ENCODE results near the gene CCDC32.
"Not testable (repeated sequence)": the region's sequence is repeated elsewhere in the genome, so short reads cannot be mapped to it uniquely, and the experiment has no call there.

CCDC32 gene

DNA sequence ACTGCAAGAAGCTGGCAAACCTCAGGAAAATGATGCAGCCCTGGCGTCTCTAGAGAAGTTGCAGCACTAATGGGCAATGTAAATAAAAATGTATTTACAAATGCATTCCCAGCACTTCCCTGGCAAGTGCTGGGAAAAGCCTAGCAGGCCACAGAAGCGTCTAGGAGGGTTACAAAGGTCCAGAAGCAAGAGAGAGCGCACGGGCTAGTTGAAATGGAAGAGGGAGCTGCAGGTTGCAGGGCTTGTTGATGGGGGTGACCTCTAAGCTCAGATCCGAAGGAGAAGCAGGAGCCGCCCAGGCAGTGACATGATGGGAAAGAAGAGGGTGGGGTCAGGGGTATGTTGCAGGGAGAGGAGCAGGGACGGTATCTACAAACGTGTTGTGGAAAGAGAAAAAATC, 26.5 kb upstream of the CCDC32 start:
- Histone ChIP-seq H3K36me3 (ENCODE audit: control insufficient read depth, insufficient read depth, low read length) (no peaks in the 10 kb centered on the region), H3K27me3 (ENCODE audit: control insufficient read depth, insufficient read depth, low read length) (no peaks in the 10 kb centered on the region), H3K9ac (ENCODE audit: low read length) (peak overlapping the region; percentile 32), H3K4me3 (ENCODE audit: low read length) (no peak overlapping the region), H3K4me1 (ENCODE audit: control insufficient read depth, insufficient read depth, low read length) (peaks cover 8% of the 10 kb centered on the region), H3K9me3 (ENCODE audit: control insufficient read depth, low read length) (no peaks in the 10 kb centered on the region)

DNA sequence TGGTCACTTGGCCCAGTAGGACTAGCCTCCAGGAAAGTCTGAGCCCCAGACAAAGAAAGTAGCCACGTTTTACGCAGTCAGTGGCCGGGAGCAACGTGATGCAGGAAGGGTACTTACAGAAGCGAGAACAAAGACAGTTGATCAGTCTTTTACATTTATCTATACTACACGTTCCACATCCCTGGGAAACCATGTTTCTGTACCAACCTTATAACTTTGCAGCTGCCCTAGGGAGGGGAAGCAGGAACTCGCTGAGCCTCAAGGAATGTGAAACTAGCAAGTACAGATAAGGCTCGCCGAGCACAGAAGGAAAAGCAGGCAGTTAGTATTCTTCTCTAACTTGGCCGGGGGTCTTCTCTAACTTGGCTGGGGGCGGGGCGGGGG, 25.8 kb upstream of the CCDC32 start:
- peak overlapping the region; percentile 26 for H3K4me3 ChIP-seq (ENCODE audit: low read length)
- no peaks in the 10 kb centered on the region for H3K27me3 ChIP-seq (ENCODE audit: control insufficient read depth, insufficient read depth, low read length)
- H3K9ac ChIP-seq (ENCODE audit: low read length), result peak overlapping the region; percentile 38
- no peaks in the 10 kb centered on the region for H3K36me3 ChIP-seq (ENCODE audit: control insufficient read depth, insufficient read depth, low read length)
- no peaks in the 10 kb centered on the region for H3K9me3 ChIP-seq (ENCODE audit: control insufficient read depth, low read length)
- H3K4me1 ChIP-seq (ENCODE audit: control insufficient read depth, insufficient read depth, low read length), result peaks cover 8% of the 10 kb centered on the region

DNA sequence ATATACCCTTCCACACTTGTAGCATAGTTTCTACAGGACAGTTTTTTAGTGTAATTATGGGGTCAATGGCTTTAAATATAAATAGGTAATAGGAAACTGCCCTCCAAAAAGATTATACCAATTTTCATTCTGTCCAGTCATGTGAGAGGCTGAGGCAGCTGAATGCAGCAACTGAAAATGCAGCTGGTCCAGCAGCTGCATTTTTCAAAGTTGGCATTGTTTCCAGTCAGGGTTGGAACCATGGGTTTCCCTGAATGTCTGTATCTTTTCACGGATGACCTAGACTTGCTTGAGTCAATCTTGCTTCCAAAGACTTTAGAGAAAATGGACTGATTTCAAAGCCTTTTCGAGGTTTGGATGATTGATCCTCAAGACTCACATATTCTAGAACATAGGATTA, 19.3 kb upstream of the CCDC32 start:
- no peak overlapping the region for H3K9ac ChIP-seq (ENCODE audit: low read length)
- H3K4me3 ChIP-seq (ENCODE audit: low read length), result no peak overlapping the region
- H3K36me3 ChIP-seq (ENCODE audit: control insufficient read depth, insufficient read depth, low read length), result no peaks in the 10 kb centered on the region
- no peaks in the 10 kb centered on the region for H3K9me3 ChIP-seq (ENCODE audit: control insufficient read depth, low read length)
- H3K4me1 ChIP-seq (ENCODE audit: control insufficient read depth, insufficient read depth, low read length), result no peaks in the 10 kb centered on the region
- no peaks in the 10 kb centered on the region for H3K27me3 ChIP-seq (ENCODE audit: control insufficient read depth, insufficient read depth, low read length)

DNA sequence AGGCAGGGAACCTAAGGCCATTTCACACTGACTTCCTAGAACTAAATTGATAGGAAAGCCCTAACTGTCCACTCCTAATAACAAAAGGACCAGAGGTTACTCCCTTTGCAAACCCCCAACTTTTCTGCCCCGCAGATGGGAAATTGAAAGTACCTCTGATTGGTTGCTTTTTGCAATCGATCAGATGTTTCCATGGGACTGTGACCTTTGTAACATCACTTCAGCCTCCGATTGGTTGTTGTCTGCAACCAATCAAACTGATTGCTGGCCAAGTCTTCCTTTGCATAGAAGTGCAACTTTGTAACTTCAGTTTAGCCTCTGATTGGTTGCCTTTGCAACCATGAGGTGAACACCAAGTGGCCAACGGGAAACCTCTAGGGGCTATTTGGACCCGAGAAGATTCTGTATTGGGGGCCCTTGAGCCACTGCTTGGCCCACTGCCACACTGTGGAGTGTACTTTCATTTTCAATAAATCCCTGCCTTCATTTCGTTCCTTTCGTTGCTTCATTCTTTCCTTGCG, 17.9 kb upstream of the CCDC32 start:
- H3K9me3 ChIP-seq (ENCODE audit: control insufficient read depth, low read length), result no peaks in the 10 kb centered on the region
- no peak overlapping the region for H3K9ac ChIP-seq (ENCODE audit: low read length)

DNA sequence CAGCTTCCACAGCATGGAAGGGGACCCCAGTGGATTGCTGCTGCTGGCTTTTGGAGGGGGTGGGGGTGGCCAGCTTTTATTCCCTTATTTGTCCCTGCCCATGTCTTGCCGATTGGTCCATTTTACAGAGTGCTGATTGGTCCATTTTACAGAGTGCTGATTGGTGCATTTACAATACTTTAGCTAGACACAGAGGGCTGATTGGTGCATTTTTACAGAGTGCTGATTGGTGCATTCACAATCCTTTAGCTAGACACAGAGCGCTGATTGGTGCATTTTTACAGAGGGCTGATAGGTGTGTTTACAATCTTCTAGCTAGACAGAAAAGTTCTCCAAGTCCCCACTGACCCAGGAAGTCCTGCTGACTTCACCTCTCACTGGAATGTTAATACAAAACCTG, 17.0 kb upstream of the CCDC32 start:
- H3K9ac ChIP-seq (ENCODE audit: low read length); H3K27me3 ChIP-seq (ENCODE audit: control insufficient read depth, insufficient read depth, low read length); H3K36me3 ChIP-seq (ENCODE audit: control insufficient read depth, insufficient read depth, low read length); H3K9me3 ChIP-seq (ENCODE audit: control insufficient read depth, low read length); H3K4me3 ChIP-seq (ENCODE audit: low read length); H3K4me1 ChIP-seq (ENCODE audit: control insufficient read depth, insufficient read depth, low read length): not testable (repeated sequence)

More for the DNA sequence above, 17.9 kb upstream of the CCDC32 start:
- Histone ChIP-seq H3K4me1 (ENCODE audit: control insufficient read depth, insufficient read depth, low read length) (no peaks in the 10 kb centered on the region), H3K27me3 (ENCODE audit: control insufficient read depth, insufficient read depth, low read length) (no peaks in the 10 kb centered on the region), H3K4me3 (ENCODE audit: low read length) (no peak overlapping the region), H3K36me3 (ENCODE audit: control insufficient read depth, insufficient read depth, low read length) (no peaks in the 10 kb centered on the region)

DNA sequence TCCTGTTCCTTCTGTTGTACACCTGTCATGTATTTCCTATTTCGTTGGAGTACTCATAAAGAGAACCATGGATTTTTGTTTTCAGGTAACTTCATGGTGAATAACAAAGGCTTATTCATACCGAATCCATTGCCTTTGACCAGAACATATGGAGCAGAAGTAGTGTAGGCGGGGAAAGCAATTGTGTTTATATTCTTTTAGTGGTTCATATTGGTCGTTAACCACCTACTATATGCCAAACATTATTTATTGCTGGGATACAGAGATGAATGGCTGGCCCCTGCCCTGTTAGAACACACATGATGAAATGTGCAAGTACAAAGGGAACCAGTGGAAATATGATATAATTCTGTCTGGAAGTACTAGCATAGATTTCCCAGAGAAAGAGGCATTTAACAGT, 14.1 kb upstream of the CCDC32 start:
- Histone ChIP-seq H3K4me1 (ENCODE audit: control insufficient read depth, insufficient read depth, low read length) (no peaks in the 10 kb centered on the region), H3K9ac (ENCODE audit: low read length) (no peak overlapping the region), H3K27me3 (ENCODE audit: control insufficient read depth, insufficient read depth, low read length) (no peaks in the 10 kb centered on the region), H3K9me3 (ENCODE audit: control insufficient read depth, low read length) (no peaks in the 10 kb centered on the region), H3K4me3 (ENCODE audit: low read length) (no peak overlapping the region), H3K36me3 (ENCODE audit: control insufficient read depth, insufficient read depth, low read length) (no peaks in the 10 kb centered on the region)

DNA sequence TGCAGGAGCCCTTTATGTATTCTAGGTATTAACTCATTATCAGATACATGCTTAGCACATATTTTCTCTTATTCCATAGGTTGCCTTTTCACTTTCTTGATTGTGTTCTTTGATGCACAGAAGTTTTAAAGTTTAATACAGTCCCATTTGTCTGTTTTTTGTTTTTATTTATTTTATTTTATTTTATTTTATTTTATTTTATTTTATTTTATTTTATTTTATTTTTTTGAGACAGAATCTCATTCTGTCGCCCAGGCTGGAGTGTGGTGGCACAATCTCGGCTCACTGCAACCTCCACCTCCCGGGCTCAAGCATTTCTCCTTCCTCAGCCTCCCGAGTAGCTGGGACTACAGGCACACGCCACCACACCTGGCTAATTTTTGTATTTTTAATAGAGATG, 12.1 kb upstream of the CCDC32 start:
- not testable (repeated sequence) for H3K4me3 ChIP-seq (ENCODE audit: low read length); H3K9ac ChIP-seq (ENCODE audit: low read length); H3K4me1 ChIP-seq (ENCODE audit: control insufficient read depth, insufficient read depth, low read length); H3K27me3 ChIP-seq (ENCODE audit: control insufficient read depth, insufficient read depth, low read length); H3K36me3 ChIP-seq (ENCODE audit: control insufficient read depth, insufficient read depth, low read length); H3K9me3 ChIP-seq (ENCODE audit: control insufficient read depth, low read length)

DNA sequence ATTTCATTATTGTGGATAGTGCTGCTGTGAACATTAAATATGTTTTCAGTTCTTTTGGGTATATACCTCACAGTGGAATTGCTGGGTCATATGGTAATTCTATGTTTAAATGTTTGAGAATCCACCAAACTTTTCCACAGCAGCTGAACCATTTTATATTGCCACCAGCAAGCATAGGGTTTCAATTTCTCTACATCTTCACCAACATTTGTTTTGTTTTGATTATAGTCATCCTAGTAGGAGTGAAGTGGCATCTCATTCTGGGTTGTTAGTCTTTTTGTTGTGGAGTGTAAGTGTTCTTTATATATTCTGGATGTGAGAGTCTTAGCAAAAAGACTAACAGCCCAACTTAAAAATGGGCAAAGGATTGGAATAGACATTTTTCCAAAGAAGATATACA, 10.3 kb upstream of the CCDC32 start:
- no peaks in the 10 kb centered on the region for H3K36me3 ChIP-seq (ENCODE audit: control insufficient read depth, insufficient read depth, low read length)
- H3K9me3 ChIP-seq (ENCODE audit: control insufficient read depth, low read length), result no peaks in the 10 kb centered on the region
- H3K4me1 ChIP-seq (ENCODE audit: control insufficient read depth, insufficient read depth, low read length), result peaks cover 2% of the 10 kb centered on the region
- no peak overlapping the region for H3K4me3 ChIP-seq (ENCODE audit: low read length)
- no peaks in the 10 kb centered on the region for H3K27me3 ChIP-seq (ENCODE audit: control insufficient read depth, insufficient read depth, low read length)
- H3K9ac ChIP-seq (ENCODE audit: low read length), result no peak overlapping the region

DNA sequence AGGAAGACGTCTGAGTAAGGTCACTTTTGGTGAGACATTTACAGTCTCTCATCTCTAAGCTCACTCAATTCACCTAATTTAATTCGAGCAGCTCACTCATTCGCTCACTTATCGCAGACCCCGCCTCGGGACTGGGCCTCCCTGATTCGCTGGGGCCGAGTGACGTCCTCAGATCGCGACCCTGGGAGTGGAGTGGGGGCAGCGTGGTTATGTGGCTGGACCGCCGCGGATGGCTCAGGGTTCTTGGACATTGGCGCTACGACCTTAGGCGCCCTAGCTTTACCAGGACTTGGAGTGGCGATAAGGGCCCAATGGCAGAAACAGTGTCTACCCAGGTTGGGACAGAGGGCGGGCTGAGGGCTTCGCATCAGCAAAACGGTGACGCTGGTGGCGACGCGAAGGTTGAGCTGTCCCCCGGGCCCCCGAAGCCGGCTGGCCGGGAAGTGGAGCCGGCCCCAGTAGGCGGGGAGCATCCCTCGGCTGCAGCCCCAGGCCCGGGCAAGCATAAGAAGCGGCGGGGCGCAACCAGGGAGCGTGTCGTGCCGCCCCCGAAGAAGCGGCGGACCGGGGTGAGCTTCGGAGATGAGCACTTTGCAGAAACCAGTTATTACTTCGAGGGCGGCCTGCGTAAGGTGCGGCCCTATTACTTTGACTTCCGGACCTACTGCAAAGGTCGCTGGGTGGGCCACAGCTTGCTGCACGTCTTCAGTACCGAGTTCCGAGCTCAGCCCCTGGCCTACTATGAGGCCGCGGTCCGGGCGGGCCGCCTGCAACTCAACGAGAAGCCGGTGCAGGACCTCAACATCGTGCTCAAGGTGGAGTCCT, 4.5 kb upstream of the CCDC32 start, which contains the start of gene RPUSD2:
Gene RPUSD2 (plus strand): TSS at position 171 of the 825 bp plus-strand sequence. CDS start 39 bp downstream, at position 210.
- Histone ChIP-seq H3K4me1 (ENCODE audit: control insufficient read depth, insufficient read depth, low read length) (peaks cover 15% of the 10 kb centered on the region), H3K4me3 (ENCODE audit: low read length) (peak within 1 kb of the TSS; percentile 93)

DNA sequence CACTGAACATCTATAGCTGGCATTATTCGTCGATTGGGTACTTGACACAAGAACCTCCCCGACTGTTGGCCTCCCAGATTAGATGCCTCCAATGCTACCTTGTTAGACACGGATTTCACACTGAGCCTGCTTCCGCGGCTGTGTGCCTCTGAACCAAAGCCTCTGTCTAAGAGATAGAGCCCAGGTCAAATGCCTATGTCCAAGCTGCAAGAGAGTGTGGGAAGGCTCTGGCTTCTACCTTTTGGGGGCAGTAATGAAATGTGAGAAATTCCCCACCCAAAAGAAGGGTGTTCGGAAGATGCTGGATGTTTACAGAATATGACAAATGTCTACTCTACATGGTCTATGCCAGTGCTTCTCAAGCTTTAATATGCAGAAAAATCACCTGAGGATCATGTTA, 2.3 kb upstream of the CCDC32 start:
- Histone ChIP-seq H3K27me3 (ENCODE audit: control insufficient read depth, insufficient read depth, low read length) (no peaks in the 10 kb centered on the region), H3K4me1 (ENCODE audit: control insufficient read depth, insufficient read depth, low read length) (peaks cover 23% of the 10 kb centered on the region), H3K9ac (ENCODE audit: low read length) (no peak overlapping the region), H3K9me3 (ENCODE audit: control insufficient read depth, low read length) (no peaks in the 10 kb centered on the region), H3K36me3 (ENCODE audit: control insufficient read depth, insufficient read depth, low read length) (no peaks in the 10 kb centered on the region), H3K4me3 (ENCODE audit: low read length) (no peak overlapping the region)

More for the DNA sequence above, 4.5 kb upstream of the CCDC32 start, which contains the start of gene RPUSD2:
- Histone ChIP-seq H3K36me3 (ENCODE audit: control insufficient read depth, insufficient read depth, low read length) (no peaks in the 10 kb centered on the region), H3K9me3 (ENCODE audit: control insufficient read depth, low read length) (no peaks in the 10 kb centered on the region), H3K9ac (ENCODE audit: low read length) (peak within 1 kb of the TSS; percentile 76), H3K27me3 (ENCODE audit: control insufficient read depth, insufficient read depth, low read length) (no peaks in the 10 kb centered on the region)

DNA sequence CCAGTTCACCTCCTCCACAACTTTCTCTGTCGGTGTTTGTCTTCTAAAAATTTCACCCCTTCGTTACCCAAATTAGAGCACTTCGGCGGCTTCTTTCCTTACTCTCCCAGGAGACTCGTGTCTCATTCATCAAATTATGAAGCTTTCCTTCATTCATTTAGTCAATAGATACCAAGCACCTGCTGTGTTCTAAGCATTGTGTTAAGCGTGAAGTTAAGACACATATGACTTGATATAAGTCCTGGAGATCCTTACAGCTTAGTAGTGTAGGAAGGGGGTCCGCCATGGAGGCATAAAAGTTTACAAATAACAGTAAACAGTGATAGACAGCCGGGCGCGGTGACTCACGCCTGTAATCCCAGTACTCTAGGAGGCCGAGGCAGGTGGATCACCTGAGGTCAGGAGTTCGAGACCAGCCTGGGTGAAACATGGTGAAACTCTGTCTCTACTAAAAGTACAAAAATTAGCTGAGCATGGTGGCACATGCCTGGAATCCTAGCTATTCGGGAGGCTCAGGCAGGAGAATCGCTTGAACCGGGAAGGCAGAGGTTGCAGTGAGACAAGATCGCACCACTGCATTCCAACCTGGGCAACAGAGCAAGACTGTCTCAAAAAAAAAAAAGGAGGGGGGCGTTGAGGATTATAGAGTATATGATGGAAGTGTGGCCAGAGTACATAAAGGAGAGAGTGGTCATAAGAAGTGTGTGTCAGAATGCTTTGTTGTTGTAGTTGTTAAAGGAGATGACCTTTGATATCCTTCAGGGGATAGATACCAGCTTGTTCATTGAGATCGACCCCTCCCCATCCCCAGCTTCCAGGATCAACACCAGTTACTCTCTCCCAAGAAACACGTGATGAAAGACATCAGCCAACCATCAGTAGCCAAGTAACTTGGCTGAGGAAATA, 744 bp upstream of the CCDC32 start:
- H3K27me3 ChIP-seq (ENCODE audit: control insufficient read depth, insufficient read depth, low read length), result no peaks in the 10 kb centered on the region
- peak overlapping the region; percentile 80 for H3K4me3 ChIP-seq (ENCODE audit: low read length)
- no peaks in the 10 kb centered on the region for H3K36me3 ChIP-seq (ENCODE audit: control insufficient read depth, insufficient read depth, low read length)
- H3K9ac ChIP-seq (ENCODE audit: low read length), result peak overlapping the region; percentile 51
- peaks cover 23% of the 10 kb centered on the region for H3K4me1 ChIP-seq (ENCODE audit: control insufficient read depth, insufficient read depth, low read length)
- no peaks in the 10 kb centered on the region for H3K9me3 ChIP-seq (ENCODE audit: control insufficient read depth, low read length)

DNA sequence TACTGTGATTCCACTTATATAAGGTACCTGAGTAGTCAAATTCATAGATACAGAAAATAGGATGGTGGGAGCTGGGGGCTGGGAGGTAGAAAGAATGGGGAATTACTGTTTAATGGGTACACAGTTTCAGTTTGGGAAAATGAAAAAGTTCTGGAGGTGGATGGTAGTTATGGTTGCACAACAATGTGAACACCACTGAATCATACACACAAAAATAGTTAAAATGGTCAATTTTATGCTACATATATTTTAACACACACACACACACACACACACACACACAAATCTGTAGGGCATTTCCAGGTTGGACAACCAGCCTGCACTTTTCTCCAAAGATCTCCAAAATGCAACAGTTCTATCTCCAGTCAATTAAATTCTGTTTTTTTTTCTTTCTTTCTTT, 1.4 kb downstream of the CCDC32 start:
- Histone ChIP-seq H3K4me1 (ENCODE audit: control insufficient read depth, insufficient read depth, low read length) (peaks cover 12% of the 10 kb centered on the region), H3K9ac (ENCODE audit: low read length) (no peak overlapping the region), H3K36me3 (ENCODE audit: control insufficient read depth, insufficient read depth, low read length) (no peaks in the 10 kb centered on the region), H3K27me3 (ENCODE audit: control insufficient read depth, insufficient read depth, low read length) (no peaks in the 10 kb centered on the region), H3K4me3 (ENCODE audit: low read length) (no peak overlapping the region), H3K9me3 (ENCODE audit: control insufficient read depth, low read length) (no peaks in the 10 kb centered on the region)
